GM18502 (cell line): ENCODE results near the gene ZDHHC11B.
"Not testable (repeated sequence)": the region's sequence is repeated elsewhere in the genome, so short reads cannot be mapped to it uniquely, and the experiment has no call there.

Experiments
- ATAC-seq: cut with Tn5 transposase; IDR thresholded peaks from one replicate; pipeline ENCODE4 v1.9.1; 2021; ENCODE audit warnings: mild to moderate bottlenecking; ENCODE audit not compliant: unreplicated experiment, poor library complexity

Gene ZDHHC11B

GRCh38 chr5:756865-757345, 27.6 kb downstream of the ZDHHC11B start:
- no peak for ATAC-seq

DNA sequence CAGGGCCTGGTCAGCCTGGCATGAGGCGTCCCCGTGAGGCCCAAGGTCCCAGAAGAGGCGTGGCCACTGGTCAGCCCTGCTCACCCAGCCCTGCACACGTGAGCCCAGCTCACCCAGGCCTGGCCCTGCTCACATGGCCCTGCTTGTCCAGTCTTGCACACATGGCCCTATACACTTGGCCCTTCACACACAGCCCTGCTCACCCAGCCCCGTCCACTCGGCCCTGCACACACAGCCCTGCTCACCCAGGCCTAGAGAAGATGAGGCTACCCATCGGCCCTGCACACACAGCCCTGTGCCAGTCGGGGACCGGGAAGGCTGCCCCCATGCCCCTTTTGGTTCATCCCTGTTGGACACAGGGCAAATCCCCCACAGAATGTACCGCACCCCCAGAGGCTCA, 28.4 kb downstream of the ZDHHC11B start:
- ATAC-seq: no peak

DNA sequence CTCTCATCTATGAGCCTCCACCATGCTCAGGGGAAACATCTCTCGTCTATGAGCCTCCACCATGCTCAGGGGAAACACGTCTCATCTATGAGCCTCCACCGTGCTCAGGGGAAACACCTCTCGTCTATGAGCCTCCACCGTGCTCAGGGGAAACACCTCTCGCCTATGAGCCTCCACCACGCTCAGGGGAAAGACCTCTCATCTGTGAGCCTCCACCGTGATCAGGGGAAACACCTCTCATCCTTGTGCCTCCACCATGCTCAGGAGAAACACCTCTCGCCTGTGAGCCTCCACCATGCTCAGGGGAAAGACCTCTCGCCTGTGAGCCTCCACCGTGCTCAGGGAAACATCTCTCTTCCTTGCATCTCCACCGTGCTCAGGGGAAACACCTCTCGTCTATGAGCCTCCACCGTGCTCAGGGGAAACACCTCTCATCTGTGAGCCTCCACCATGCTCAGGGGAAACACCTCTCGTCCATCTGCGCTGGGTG, 30.3 kb downstream of the ZDHHC11B start:
- not testable (repeated sequence) for ATAC-seq

DNA sequence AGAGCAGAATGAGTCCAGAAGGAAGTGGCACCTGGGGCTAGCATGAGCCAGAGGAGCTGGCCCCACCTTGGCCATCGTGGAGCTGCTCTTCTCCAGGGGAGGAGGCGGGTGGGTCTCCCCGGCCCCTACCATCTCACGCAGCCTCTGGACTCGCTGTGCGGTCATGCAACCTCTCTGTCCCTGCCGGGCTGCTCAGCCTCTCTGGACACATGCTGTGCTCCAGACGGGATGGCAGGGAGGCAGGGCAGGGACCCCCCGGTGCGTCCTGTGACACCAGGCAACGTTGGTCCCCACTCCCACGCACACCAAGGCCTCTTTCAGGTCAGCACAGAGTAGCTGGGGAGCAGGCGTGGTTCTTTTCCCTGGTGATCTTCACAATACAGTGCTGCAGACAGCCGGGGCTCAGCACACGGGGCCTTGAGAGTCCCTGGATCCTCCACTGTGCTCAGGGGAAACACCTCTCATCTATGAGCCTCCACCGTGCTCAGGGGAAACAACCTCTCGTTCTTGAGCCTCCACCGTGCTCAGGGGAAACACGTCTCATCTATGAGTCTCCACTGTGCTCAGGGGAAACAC, 30.9 kb downstream of the ZDHHC11B start:
- ATAC-seq: not testable (repeated sequence)

GRCh38 chr5:752532-753115, 31.9 kb downstream of the ZDHHC11B start:
- not testable (repeated sequence) for ATAC-seq

GRCh38 chr5:751992-752391, 32.5 kb downstream of the ZDHHC11B start:
- ATAC-seq: not testable (repeated sequence)

DNA sequence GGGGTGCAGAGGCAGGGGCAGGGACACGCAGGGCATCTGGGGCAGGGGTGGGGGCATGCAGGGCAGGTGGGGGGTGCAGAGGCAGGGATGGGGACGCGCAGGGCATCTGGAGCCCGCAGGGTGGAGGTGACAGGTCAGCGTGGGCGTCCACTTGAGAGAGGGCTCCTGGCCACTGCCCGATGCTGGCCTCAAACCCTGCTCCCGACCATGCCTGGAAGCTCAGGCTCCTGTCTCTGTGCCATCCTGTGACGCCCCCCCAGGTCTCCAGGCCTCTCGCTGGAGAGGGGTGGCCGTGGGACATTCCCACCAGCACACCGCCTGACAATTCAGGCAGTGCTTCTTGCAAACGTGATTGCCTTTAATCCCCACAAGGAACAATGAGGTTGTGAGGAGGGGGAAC, 33.0 kb downstream of the ZDHHC11B start:
- no peak for ATAC-seq

DNA sequence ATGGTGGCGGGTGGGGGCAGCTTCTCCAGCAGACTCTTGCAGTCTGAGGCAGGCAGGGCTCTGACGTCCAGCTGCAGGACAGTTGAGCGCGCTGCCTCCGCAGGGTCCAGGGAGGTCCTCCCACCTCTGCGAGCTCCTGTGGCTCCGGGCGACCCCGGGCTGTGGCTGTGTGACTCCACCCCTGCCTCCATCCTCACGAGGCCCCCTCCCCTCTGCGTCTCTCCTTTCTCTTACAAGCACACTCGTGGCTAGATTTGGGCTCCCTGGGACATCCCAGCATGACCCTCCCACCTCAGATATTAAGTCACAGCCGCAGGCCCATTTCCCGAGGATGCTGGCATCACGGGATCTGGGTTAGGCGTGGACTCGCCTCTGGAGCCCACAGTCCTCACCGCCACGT, 34.3 kb downstream of the ZDHHC11B start:
- ATAC-seq: not testable (repeated sequence)

GRCh38 chr5:749101-749670, 35.3 kb downstream of the ZDHHC11B start:
- ATAC-seq: no peak

DNA sequence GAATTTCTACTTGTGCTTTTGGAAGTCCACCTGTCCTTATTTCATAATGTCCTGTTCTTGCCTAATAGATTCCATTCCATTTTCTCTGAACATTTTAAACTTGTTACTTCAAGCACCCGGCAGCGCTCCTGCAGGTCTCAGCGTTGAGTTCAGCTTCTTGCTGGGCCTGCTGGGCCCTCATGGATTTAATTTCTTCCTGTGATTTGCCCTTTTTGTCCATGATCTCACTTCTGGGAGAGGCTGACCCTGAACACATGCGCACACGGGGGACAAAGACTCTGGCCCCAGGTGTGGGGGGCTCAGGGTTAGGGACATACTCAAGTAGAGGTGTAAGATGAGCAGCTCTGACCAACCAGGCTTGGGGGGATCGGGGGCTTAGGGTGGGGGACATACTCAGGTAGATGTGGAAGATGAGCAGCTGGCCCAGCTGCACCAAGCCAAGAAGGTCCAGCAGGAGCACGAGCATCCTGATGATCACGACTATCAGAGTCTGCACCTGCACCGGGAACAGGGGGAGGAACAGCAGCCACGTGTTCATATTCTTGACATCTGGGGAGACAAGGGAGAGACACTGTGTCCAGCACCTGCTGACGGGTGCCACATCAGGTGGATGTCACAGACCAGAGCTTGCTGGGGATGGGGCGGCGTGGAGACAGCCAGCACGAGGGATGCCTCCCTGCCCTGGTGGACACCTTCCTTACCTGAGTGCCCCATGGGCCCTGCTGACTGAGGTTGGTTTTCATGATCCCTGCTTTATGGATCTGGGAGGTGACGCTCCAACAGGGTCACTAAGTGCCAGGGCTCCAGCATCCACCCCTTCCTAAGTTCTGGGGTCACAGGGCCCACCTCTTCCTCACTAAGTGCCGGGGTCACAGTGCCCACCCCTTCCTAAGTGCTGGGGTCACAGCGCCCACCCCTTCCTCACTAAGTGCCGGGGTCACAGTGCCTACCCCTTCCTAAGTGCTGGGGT, 36.2 kb downstream of the ZDHHC11B start:
- ATAC-seq: not testable (repeated sequence)

- not testable (repeated sequence) for ATAC-seq
Observed at GRCh38 chr5:747303-747844, 37.2 kb downstream of the ZDHHC11B start.

DNA sequence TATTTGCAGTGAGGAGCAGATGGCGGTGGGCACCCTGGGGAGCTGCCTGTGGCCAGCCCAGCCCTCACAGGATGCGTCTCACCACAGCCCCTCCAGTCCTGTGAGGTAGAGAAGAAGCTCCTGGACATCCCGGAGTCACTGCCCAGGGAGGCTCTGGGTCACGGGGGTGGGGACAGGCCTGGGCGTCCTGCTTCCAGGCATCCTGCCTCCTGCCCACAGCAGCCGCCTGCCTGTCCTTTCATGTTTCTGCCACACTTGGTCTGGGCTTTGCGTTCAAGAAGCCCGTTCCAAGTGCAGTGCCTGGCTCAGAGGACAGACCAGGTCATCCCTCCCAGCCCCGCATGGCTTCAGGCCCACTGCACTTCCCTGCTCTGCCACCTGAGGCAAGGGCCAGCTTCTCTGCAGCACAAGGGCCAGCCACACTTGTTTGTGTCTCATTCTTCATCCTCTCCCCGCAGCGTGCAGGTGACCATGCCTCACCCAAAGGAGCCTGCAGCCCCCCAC, 38.2 kb downstream of the ZDHHC11B start:
- no peak for ATAC-seq

DNA sequence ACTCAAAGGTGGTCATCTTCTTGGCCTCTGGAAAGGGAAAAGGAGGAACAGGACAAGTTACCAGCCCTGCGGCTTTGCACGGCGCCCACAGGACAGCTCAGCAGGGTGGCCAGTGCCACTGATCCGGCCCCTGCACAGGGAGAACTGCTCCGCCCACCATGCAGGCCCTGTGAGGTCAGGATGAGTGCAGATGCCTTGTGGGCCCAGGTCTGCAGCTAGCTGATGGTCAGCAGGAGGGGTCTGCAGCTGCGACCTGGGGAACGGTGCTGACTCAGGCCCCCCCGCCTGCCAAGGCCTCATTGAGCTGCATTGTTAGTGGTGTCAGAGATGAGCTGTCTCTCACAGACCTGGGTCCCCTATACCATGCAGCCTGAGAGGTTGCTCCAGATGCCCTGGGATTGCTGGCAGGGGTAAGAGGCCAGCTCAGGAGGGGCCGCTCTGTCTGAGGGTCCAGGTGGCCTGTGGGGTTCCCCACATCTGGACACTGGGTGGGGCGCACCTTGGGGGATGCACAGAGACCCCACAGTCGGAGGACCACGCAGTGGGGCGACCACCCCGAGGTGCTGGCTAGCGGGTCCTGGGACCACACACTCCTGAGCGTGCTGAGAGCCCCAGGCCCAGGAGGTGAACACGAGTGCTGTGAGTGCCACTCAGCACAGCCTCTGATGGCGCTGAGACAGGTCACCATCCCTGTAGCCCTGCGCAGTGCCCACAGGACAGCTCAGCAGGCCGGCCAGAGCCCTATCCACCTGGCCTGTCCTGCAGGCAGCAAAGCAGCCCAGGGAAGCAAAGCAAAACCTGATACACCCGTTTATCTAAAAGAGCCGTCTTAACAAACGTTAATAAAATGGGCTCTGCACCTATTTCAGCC, 39.0 kb downstream of the ZDHHC11B start:
- ATAC-seq: not testable (repeated sequence)

GRCh38 chr5:743696-744404, 40.7 kb downstream of the ZDHHC11B start:
- not testable (repeated sequence) for ATAC-seq

GRCh38 chr5:742276-742675, 42.3 kb downstream of the ZDHHC11B start:
- not testable (repeated sequence) for ATAC-seq

DNA sequence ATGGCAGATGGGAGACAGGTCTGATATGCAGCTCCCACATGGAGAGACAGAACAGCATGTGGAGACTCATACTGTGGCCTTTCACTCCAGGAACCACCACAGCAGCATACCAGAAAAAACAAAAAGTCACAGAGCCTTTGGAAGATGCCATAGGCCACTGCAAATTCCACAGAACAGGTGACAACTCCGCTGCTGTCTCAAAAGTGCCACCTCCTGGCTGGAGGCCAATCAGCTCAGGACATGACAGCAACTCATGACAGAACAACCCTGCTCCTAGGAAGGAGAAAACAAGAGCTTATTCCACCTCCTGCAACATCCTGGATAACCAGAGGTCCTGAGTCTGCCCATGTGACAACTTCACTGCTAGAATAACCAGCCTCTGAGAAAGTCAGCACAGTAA, 50.4 kb downstream of the ZDHHC11B start:
- ATAC-seq: not testable (repeated sequence)

GRCh38 chr5:732754-733454, 51.6 kb downstream of the ZDHHC11B start:
- ATAC-seq: not testable (repeated sequence)

DNA sequence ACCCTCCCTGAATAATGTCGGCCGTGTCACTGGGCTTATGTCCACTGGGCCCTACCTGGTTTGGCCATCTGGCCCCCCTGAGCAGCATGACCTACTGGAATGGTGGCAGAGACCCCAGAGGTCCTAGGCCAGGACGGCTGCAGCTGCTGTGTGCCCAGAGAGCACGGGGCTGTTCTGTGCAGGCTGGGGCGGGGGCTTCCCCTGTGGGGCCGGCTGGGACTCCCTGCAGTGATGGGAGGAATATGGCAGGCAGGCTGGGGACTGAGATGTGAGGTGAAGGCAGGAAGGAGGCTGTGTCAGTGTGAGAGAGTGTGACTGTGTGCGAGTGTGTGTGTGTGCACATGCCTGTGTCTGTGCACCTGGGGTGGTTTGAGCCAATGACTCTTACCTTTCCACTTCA, 55.3 kb downstream of the ZDHHC11B start:
- ATAC-seq: not testable (repeated sequence)
